Lower leg skin (tissue), 4 donors: ENCODE data around the gene ISLR. TPM values are rescaled to one million over a fixed set of nuclear protein-coding genes. Genes with fewer than 3 reads are reported as not detected.

Source experiments
- DNase-seq, 2 donors: peaks; one replicate each; pipeline ENCODE4 v3.0.0-alpha.2; 2019; ENCODE audit warnings: low spot score in 2 of 2
- H3K4me3 ChIP-seq: fragments of 200-600 bp; sonication (generic); 2 replicates; pipeline ENCODE4 v1.5.1; 2017; ENCODE audit warnings: mild to moderate bottlenecking, low read depth; ENCODE audit not compliant: poor library complexity, severe bottlenecking
- CTCF ChIP-seq, 3 donors: fragments of 450-650 bp; IDR thresholded peaks; one replicate each; pipeline ENCODE4 v1.5.1; 2016; ENCODE audit warnings: antibody characterized with exemption in 3 of 3, mild to moderate bottlenecking in 3 of 3, moderate library complexity in 2 of 3
- POLR2A ChIP-seq, 2 donors: fragments of 450-650 bp; IDR thresholded peaks; one replicate each; pipeline ENCODE4 v1.6.1; 2016 to 2017; ENCODE audit warnings: antibody characterized with exemption in 2 of 2, mild to moderate bottlenecking in 1 of 2, moderate library complexity in 1 of 2
- WGBS, 2 donors: methylation state at CpG; one replicate each; pipeline ENCODE4 v1.1.5; 2018; 5-methylcytosine and 5-hydroxymethylcytosine counted together
- intact Hi-C: fragments of 100-400 bp; cut with DNase I; formaldehyde crosslinking; loops from one replicate; pipeline ENCODE4 v1.15.0; 2023; ENCODE audit warnings: low total_unique reads
- total RNA-seq, 4 donors: library from RNA; depleted of rRNA; stranded (reverse); fragments of >200 nt; gene quantifications; one replicate each; pipeline ENCODE4 v1.1.0, GENCODE V29; 2016

The ISLR gene
- total RNA-seq, 4 donors from 2014 or later, result 23.4 to 41.3 (median 26.1) TPM

GRCh38 chr15:74174958-74175253 lies 1.4 kb downstream of the ISLR start:
- 63 to 83% methylated on average over 9 to 11 of the region's 14 CpGs for WGBS, 2 donors
- no peak for TF ChIP-seq POLR2A (IDR thresholded peaks at IDR 0.05)
- no peak for TF ChIP-seq CTCF (IDR thresholded peaks at IDR 0.05)
- peak in 1 of 2 donors; percentile 80 for DNase-seq
- no peak overlapping the region for H3K4me3 ChIP-seq
- intact Hi-C loops, result no loop called here

GRCh38 chr15:74175271-74176191 lies 2.0 kb downstream of the ISLR start:
- intact Hi-C loops, result no loop called here
- no peak overlapping the region for H3K4me3 ChIP-seq
- DNase-seq, result peak in 1 of 2 donors; percentile 74
- WGBS, 2 donors, result 81 to 82% methylated on average over 25 to 34 of the region's 45 CpGs
- TF ChIP-seq POLR2A (IDR thresholded peaks at IDR 0.05) (no peak), CTCF (IDR thresholded peaks at IDR 0.05) (no peak)

- intact Hi-C loops, result no loop called here
- TF ChIP-seq POLR2A (IDR thresholded peaks at IDR 0.05), result no peak
- DNase-seq, result peak in 1 of 2 donors; percentile 81
- H3K4me3 ChIP-seq, result no peak overlapping the region
- 70 to 74% methylated on average over 10 of the region's 10 CpGs for WGBS, 2 donors
Measured at GRCh38 chr15:74176262-74177214, 3.0 kb downstream of the ISLR start.

GRCh38 chr15:74178326-74179100 lies 5.0 kb downstream of the ISLR start:
- 78 to 83% methylated on average over 7 of the region's 7 CpGs for WGBS, 2 donors
- no peak overlapping the region for H3K4me3 ChIP-seq
- intact Hi-C loops, result no loop called here
- no peak for TF ChIP-seq POLR2A (IDR thresholded peaks at IDR 0.05)
- no peak for TF ChIP-seq CTCF (IDR thresholded peaks at IDR 0.05)
- no peak for DNase-seq

GRCh38 chr15:74179101-74179841 lies 5.8 kb downstream of the ISLR start:
- H3K4me3 ChIP-seq, result no peak overlapping the region
- DNase-seq, result peak; percentile 58 to 93
- TF ChIP-seq CTCF (IDR thresholded peaks at IDR 0.05), result no peak
- no peak for TF ChIP-seq POLR2A (IDR thresholded peaks at IDR 0.05)
- intact Hi-C loops, result no loop called here
- 29% methylated on average over 13 of the region's 13 CpGs for WGBS, 2 donors
